ENCODE results near the gene ZNF80.

Gene ZNF80

GRCh38 chr3:114221881-114222264 lies 15.5 kb downstream of the ZNF80 start:
- TF ChIP-seq CTCF (IDR thresholded peaks at IDR 0.05), result no peak
- no peak overlapping the region for H3K27ac ChIP-seq
- no peak overlapping the region for H3K9ac ChIP-seq
- no peaks in the 10 kb centered on the region for H3K27me3 ChIP-seq (ENCODE audit: control insufficient read depth, insufficient read depth, low read length)
- H3K4me1 ChIP-seq, result no peaks in the 10 kb centered on the region
- no peak overlapping the region for H3K4me3 ChIP-seq (ENCODE audit: low read depth, low read length)
- no peaks in the 10 kb centered on the region for H3K9me3 ChIP-seq (ENCODE audit: control insufficient read depth, low read length)
- no peaks in the 10 kb centered on the region for H3K79me2 ChIP-seq
- no peak overlapping the region for H3K4me2 ChIP-seq (ENCODE audit: low read length)
- no peaks in the 10 kb centered on the region for H3K36me3 ChIP-seq (ENCODE audit: control insufficient read depth, insufficient read depth, low read length)
- no peak overlapping the region for H2AFZ ChIP-seq

DNA sequence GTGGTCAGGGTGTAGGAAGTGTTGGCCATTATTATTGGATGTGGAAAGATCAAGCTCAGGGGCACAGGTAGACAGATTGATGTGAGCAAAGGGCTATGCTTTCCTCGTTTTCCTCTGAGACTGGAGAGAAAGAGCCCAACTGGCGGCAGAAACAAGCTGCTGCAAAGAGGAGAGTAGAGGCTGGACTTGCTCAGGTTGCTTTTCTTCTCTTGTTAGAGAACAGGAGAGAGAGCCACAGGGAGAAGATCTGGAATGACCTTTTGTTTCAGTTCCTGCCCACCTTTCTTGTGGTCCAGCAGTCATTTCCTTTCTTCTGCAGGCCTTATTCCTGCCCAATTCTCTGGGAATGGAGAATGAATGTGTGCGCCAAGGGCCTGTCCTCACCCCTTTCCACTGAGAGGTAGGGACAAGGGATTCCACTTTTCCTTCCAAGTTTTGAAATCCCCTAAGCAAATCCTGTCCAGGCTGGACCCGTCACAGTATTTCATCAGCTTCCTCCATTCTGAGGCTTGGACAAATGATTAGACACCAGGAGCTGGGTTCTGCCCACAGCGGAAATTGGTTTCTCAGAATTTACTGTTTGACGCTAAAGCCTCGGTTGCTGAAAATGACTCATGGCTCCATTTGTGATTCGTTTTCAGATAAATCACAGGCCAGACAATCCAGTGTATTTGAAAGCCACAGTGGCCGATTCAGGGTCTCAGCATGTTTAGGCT lies 16.1 kb downstream of the ZNF80 start:
- Histone ChIP-seq H2AFZ (no peak overlapping the region), H3K27ac (no peak overlapping the region), H3K27me3 (ENCODE audit: control insufficient read depth, insufficient read depth, low read length) (no peaks in the 10 kb centered on the region), H3K4me1 (no peaks in the 10 kb centered on the region), H3K4me2 (ENCODE audit: low read length) (no peak overlapping the region), H3K4me3 (ENCODE audit: low read depth, low read length) (no peak overlapping the region), H3K36me3 (ENCODE audit: control insufficient read depth, insufficient read depth, low read length) (no peaks in the 10 kb centered on the region), H3K79me2 (no peaks in the 10 kb centered on the region), H3K9me3 (ENCODE audit: control insufficient read depth, low read length) (no peaks in the 10 kb centered on the region), H3K9ac (no peak overlapping the region)
- no peak for TF ChIP-seq CTCF (IDR thresholded peaks at IDR 0.05)

- no peaks in the 10 kb centered on the region for H3K79me2 ChIP-seq
- no peak for TF ChIP-seq CTCF (IDR thresholded peaks at IDR 0.05)
- no peaks in the 10 kb centered on the region for H3K27me3 ChIP-seq (ENCODE audit: control insufficient read depth, insufficient read depth, low read length)
- H3K4me3 ChIP-seq (ENCODE audit: low read depth, low read length), result no peak overlapping the region
- H3K4me1 ChIP-seq, result no peaks in the 10 kb centered on the region
- no peaks in the 10 kb centered on the region for H3K9me3 ChIP-seq (ENCODE audit: control insufficient read depth, low read length)
- H3K36me3 ChIP-seq (ENCODE audit: control insufficient read depth, insufficient read depth, low read length), result no peaks in the 10 kb centered on the region
- H2AFZ ChIP-seq, result no peak overlapping the region
- no peak overlapping the region for H3K9ac ChIP-seq
- no peak overlapping the region for H3K4me2 ChIP-seq (ENCODE audit: low read length)
- no peak overlapping the region for H3K27ac ChIP-seq
Measured at GRCh38 chr3:114219741-114220140, 17.6 kb downstream of the ZNF80 start.

DNA sequence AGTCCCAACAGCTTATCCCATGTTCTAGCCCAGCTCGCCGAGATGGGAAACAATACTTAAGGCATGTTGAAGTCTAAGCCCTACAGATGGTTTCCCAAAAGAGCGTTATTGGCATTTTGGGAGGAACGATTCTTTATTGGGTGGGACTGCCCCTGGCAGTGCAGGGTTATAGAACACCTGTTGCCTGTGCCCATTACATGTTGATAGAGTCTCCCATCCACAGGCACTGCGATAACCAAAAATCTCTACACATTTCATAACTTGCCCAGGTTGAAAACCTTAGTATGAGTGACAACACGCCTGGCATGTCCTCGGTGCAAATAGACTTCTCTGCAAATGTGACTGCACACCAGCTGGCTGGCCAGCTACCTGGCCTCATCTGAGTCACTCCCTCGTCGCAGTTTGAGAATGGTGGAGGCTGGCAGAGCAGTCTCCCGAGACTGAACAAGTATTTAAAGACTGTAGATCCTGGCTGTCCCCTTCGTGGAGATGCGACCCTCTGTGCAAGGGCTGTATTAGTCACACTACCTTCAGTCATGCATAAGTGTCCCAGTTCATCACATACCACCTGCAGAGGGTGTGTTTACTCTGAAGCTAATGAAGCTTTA lies 18.7 kb downstream of the ZNF80 start:
- Histone ChIP-seq H3K4me1 (peaks cover 1% of the 10 kb centered on the region), H3K27ac (no peak overlapping the region)

More for the DNA sequence above, 18.7 kb downstream of the ZNF80 start:
- Histone ChIP-seq H3K9me3 (ENCODE audit: control insufficient read depth, low read length) (no peaks in the 10 kb centered on the region), H3K4me3 (ENCODE audit: low read depth, low read length) (no peak overlapping the region), H3K36me3 (ENCODE audit: control insufficient read depth, insufficient read depth, low read length) (no peaks in the 10 kb centered on the region), H3K9ac (no peak overlapping the region), H3K27me3 (ENCODE audit: control insufficient read depth, insufficient read depth, low read length) (no peaks in the 10 kb centered on the region), H3K4me2 (ENCODE audit: low read length) (no peak overlapping the region), H2AFZ (no peak overlapping the region), H3K79me2 (no peaks in the 10 kb centered on the region)
- TF ChIP-seq CTCF (IDR thresholded peaks at IDR 0.05), result no peak

Measured in parathyroid adenoma (tissue), 2 donors.